Measurements from ENCODE around the gene DAB2IP. TPM values are rescaled to one million over a fixed set of nuclear protein-coding genes. Genes with fewer than 3 reads are reported as not detected.

Gene DAB2IP
- total and polyA plus RNA-seq, 8 donors, result 17.5 to 303 (median 45.6) TPM

GRCh38 chr9:121700832-121701419 is 49.5 kb downstream of the DAB2IP start:
- Histone ChIP-seq H3K4me1 (peaks cover 30 to 43% (median 39%) of the 10 kb centered on the region in 4 donors), H3K27me3 (peaks cover 0 to 37% (median 5%) of the 10 kb centered on the region in 3 donors), H3K4me3 (peak overlapping the region; percentile 13 to 65 (median 36)), H3K9me3 (no peaks in the 10 kb centered on the region), H3K27ac (peak overlapping the region; percentile 27 to 83 (median 77)), H3K36me3 (no peaks in the 10 kb centered on the region)
- intact Hi-C loops (cut with DNase I; ENCODE audit: low total_unique reads), result no loop called here
- TF ChIP-seq EP300 (IDR thresholded peaks at IDR 0.05), result no peak
- TF ChIP-seq CTCF (IDR thresholded peaks at IDR 0.05), result no peak
- no peak for TF ChIP-seq POLR2AphosphoS5 (IDR thresholded peaks at IDR 0.05)
- TF ChIP-seq POLR2A (IDR thresholded peaks at IDR 0.05), result no peak
- WGBS, 5 donors, result 56 to 73% (median 67%) methylated on average over 24 to 26 of the region's 26 CpGs
- peak in 1 of 2 donors; percentile 47 for DNase-seq

GRCh38 chr9:121701736-121702261 is 50.4 kb downstream of the DAB2IP start:
- H3K27ac ChIP-seq, result peak overlapping the region in 4 of 5 donors; percentile 39 to 83 (median 78)
- H3K27me3 ChIP-seq, result peaks cover 0 to 37% (median 5%) of the 10 kb centered on the region in 3 donors
- TF ChIP-seq EP300 (IDR thresholded peaks at IDR 0.05) (no peak), CTCF (IDR thresholded peaks at IDR 0.05) (no peak), POLR2A (IDR thresholded peaks at IDR 0.05) (no peak), POLR2AphosphoS5 (IDR thresholded peaks at IDR 0.05) (no peak)
- no peaks in the 10 kb centered on the region for H3K9me3 ChIP-seq
- no peak for DNase-seq
- peaks cover 30 to 43% (median 39%) of the 10 kb centered on the region in 4 donors for H3K4me1 ChIP-seq
- H3K36me3 ChIP-seq, result no peaks in the 10 kb centered on the region
- intact Hi-C loops (cut with DNase I; ENCODE audit: low total_unique reads), result no loop called here
- WGBS, 5 donors, result 85 to 95% (median 94%) methylated on average over 13 of the region's 13 CpGs
- H3K4me3 ChIP-seq, result no peak overlapping the region

GRCh38 chr9:121703014-121703734 is 51.7 kb downstream of the DAB2IP start:
- WGBS, 5 donors, result 61 to 76% (median 69%) methylated on average over 3 of the region's 3 CpGs
- intact Hi-C loops (cut with DNase I; ENCODE audit: low total_unique reads), result no loop called here

More at GRCh38 chr9:121703014-121703734, 51.7 kb downstream of the DAB2IP start:
- Histone ChIP-seq H3K4me1 (peaks cover 30 to 50% (median 43%) of the 10 kb centered on the region in 4 donors), H3K27me3 (peaks cover 0 to 35% (median 5%) of the 10 kb centered on the region in 3 donors), H3K4me3 (no peak overlapping the region), H3K27ac (no peak overlapping the region), H3K9me3 (no peaks in the 10 kb centered on the region), H3K36me3 (no peaks in the 10 kb centered on the region)
- TF ChIP-seq POLR2A (IDR thresholded peaks at IDR 0.05), result no peak
- TF ChIP-seq POLR2AphosphoS5 (IDR thresholded peaks at IDR 0.05), result no peak
- no peak for TF ChIP-seq CTCF (IDR thresholded peaks at IDR 0.05)
- TF ChIP-seq EP300 (IDR thresholded peaks at IDR 0.05), result no peak
- no peak for DNase-seq

Measured in stomach (tissue), 9 donors.